ENCODE measurements around the gene CLCA4.

GRCh38 chr1:86504137-86504479 lies 42.8 kb upstream of the CLCA4 start:
- TF ChIP-seq CTCF (IDR thresholded peaks at IDR 0.05), result no peak
- TF ChIP-seq POLR2A (IDR thresholded peaks at IDR 0.05), result no peak
- TF ChIP-seq EP300 (IDR thresholded peaks at IDR 0.05), result no peak

All from ovary (tissue), 3 donors.